OCI-LY3 (cell line): ENCODE measurements around the gene NRP1.

ENCODE experiments used
- H2AFZ ChIP-seq: fragments of 200-600, 300-600 bp; shearing (Covaris generic); 2 replicates; pipeline ENCODE4 v1.6.0; 2014; ENCODE audit warnings: antibody characterized with exemption, low read depth, low read length
- H3K27ac ChIP-seq: fragments of 200-600, 300-600 bp; sonication (generic); 2 replicates; pipeline ENCODE4 v1.5.1; 2014; ENCODE audit warnings: mild to moderate bottlenecking, low read length, moderate library complexity, mixed read lengths
- H3K27me3 ChIP-seq: fragments of 200-600, 300-600 bp; sonication (generic); 2 replicates; pipeline ENCODE4 v1.6.1; 2014; ENCODE audit warnings: low read depth, low read length, mixed read lengths
- H3K36me3 ChIP-seq: fragments of 200-600, 300-600 bp; sonication (generic); replicated peaks from 2 replicates; pipeline ENCODE3; 2014; ENCODE audit warnings: low read depth, low read length, mixed read lengths
- H3K4me1 ChIP-seq: fragments of 300-600, 200-600 bp; sonication (generic); 2 replicates; pipeline ENCODE4 v1.6.1; 2014; ENCODE audit warnings: low read length, mixed read lengths
- H3K4me2 ChIP-seq: fragments of 200-600, 300-600 bp; sonication (generic); 2 replicates; pipeline ENCODE4 v1.6.1; 2014; ENCODE audit warnings: low read length, mixed read lengths
- H3K4me3 ChIP-seq: fragments of 300-600, 200-600 bp; sonication (generic); 2 replicates; pipeline ENCODE4 v1.5.1; 2014; ENCODE audit warnings: antibody characterized with exemption, mild to moderate bottlenecking, low read length, moderate library complexity
- H3K79me2 ChIP-seq: fragments of 300-600, 200-600 bp; shearing (Covaris generic); 2 replicates; pipeline ENCODE4 v1.6.1; 2014; ENCODE audit warnings: mild to moderate bottlenecking, low read length, mixed read lengths
- H3K9ac ChIP-seq: fragments of 300-600, 200-600 bp; shearing (Covaris generic); 2 replicates; pipeline ENCODE4 v1.6.0; 2014; ENCODE audit warnings: mild to moderate bottlenecking, low read length, moderate library complexity
- H3K9me3 ChIP-seq: fragments of 200-600, 300-600 bp; shearing (Covaris generic); 2 replicates; pipeline ENCODE4 v1.6.1; 2014; ENCODE audit warnings: low read length, mixed read lengths; ENCODE audit not compliant: insufficient read depth
- H4K20me1 ChIP-seq: fragments of 200-600, 300-600 bp; sonication (generic); 2 replicates; pipeline ENCODE4 v1.6.1; 2016; ENCODE audit warnings: low read length, mixed read lengths; ENCODE audit not compliant: insufficient read depth
- EZH2phosphoT487 ChIP-seq: fragments of 200-600 bp; shearing (Covaris generic); IDR thresholded peaks from 2 replicates; pipeline ENCODE4 v1.6.1; 2018; ENCODE audit warnings: antibody characterized with exemption, mixed run types, low read depth
- TF ChIP-seq, protein P1 (sequence below): fragments of 200-600, 300-600 bp; sonication (generic); IDR thresholded peaks from 2 replicates; pipeline ENCODE4 v1.5.1; 2014; ENCODE audit warnings: antibody characterized with exemption, low read length, low read depth

The NRP1 gene

DNA sequence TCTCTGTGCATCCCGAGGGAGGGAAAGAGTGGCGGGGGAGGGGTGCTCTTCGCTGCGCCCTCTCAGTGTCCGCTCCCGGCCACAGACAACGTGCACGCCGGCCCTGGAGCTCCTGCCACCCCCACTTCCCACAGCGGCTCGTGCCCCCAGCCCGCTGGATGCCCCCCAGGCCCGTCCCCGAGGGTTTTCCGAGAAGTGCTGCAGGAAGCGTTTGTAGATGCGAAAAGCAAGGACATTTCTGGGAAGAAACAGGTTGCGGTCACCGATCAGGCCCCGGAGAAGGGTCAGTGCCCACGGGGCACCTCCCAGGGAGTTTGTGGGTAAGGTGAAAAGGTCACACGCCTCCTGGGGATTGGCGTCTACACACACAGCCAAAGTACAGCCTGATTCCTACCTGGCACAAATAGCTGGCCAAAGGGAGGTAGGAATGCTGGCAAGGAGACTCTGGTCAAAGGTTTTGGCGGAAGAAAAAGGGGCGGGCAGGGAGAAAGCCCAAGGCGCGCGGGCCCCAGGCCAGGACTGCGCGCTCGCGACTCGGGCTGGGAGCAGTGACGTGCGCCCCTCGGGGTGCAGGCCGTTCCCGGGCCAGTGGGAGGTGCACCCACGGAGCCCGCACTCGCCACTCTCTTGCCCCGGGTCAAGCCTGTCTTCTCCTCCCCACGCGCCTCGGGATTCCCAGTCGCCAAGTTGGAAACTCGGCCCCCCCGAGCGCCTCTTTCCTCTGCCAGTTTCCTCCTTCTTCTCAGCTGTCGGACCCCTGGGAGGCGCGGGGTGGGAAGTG is 1.5 kb upstream of the NRP1 start:
- no peaks in the 10 kb centered on the region for H3K79me2 ChIP-seq
- TF ChIP-seq, protein P1, sequence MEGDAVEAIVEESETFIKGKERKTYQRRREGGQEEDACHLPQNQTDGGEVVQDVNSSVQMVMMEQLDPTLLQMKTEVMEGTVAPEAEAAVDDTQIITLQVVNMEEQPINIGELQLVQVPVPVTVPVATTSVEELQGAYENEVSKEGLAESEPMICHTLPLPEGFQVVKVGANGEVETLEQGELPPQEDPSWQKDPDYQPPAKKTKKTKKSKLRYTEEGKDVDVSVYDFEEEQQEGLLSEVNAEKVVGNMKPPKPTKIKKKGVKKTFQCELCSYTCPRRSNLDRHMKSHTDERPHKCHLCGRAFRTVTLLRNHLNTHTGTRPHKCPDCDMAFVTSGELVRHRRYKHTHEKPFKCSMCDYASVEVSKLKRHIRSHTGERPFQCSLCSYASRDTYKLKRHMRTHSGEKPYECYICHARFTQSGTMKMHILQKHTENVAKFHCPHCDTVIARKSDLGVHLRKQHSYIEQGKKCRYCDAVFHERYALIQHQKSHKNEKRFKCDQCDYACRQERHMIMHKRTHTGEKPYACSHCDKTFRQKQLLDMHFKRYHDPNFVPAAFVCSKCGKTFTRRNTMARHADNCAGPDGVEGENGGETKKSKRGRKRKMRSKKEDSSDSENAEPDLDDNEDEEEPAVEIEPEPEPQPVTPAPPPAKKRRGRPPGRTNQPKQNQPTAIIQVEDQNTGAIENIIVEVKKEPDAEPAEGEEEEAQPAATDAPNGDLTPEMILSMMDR = no peak
- no peak for TF ChIP-seq EZH2phosphoT487
- H3K9ac ChIP-seq = no peak overlapping the region
- no peaks in the 10 kb centered on the region for H3K36me3 ChIP-seq
- no peaks in the 10 kb centered on the region for H3K9me3 ChIP-seq
- H3K27me3 ChIP-seq = no peaks in the 10 kb centered on the region
- H4K20me1 ChIP-seq = no peaks in the 10 kb centered on the region
- H2AFZ ChIP-seq = no peak overlapping the region
- H3K4me1 ChIP-seq = no peaks in the 10 kb centered on the region
- H3K4me2 ChIP-seq = no peak overlapping the region
- H3K4me3 ChIP-seq = no peak overlapping the region
- no peak overlapping the region for H3K27ac ChIP-seq

DNA sequence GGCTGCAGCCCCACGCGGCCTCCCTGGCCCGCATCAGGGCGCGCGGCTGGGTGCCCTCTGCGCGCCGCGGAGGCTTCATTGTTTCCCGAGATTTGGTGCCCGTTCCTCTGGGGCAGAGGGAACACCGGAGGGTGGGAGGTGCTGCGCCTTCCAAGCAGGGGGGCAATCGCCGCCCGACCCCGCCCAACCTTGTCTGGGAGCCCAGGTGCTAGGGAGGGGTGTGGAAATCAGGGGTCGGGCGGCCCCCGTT is 1.0 kb upstream of the NRP1 start:
- Histone ChIP-seq H3K4me2 (no peak overlapping the region), H3K27me3 (no peaks in the 10 kb centered on the region), H3K36me3 (no peaks in the 10 kb centered on the region), H2AFZ (no peak overlapping the region), H3K9ac (no peak overlapping the region), H3K79me2 (no peaks in the 10 kb centered on the region), H3K4me1 (no peaks in the 10 kb centered on the region), H3K9me3 (no peaks in the 10 kb centered on the region), H3K27ac (no peak overlapping the region), H3K4me3 (no peak overlapping the region), H4K20me1 (no peaks in the 10 kb centered on the region)
- TF ChIP-seq, protein P1 = no peak
- no peak for TF ChIP-seq EZH2phosphoT487

DNA sequence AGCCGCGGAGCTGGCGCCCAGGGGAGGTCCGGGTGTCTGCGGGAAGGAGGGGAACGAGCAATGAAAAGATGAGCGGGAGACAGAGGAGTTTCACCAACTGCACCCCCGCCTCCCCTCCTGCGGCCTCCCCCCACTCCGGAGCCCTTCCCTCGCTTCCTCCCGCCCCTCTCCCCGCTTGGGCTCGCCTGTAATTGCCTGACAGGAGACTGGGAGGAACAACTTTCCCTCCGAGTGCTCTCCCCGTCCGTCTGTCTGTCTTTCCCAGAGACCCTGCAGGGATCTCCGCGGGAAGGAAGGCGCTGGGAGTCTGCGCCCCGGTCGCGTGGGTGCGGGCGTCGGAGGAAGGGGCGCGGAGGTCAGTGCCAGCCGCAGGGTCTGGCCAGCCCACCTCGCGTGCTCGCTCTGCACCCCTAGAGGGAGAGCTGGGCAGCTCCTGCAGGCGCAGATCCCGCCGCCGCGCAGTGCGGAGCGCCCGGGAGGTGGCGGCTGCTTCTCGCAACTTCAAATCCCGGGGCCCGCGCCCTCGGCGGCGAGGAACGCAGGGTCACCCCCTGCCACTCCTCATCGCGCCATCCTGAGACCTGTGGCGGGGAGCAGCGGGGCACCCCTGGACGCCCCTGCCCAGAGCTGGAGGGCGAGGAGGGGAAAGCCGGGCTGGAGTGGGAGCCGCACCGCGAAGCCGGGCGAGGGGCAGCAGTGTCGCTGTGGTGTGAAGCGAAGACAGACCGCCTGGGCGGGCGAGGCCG is 511 bp upstream of the NRP1 start:
- no peaks in the 10 kb centered on the region for H3K27me3 ChIP-seq
- H3K27ac ChIP-seq = no peak overlapping the region
- H3K79me2 ChIP-seq = no peaks in the 10 kb centered on the region
- H2AFZ ChIP-seq = no peak overlapping the region
- H3K4me1 ChIP-seq = no peaks in the 10 kb centered on the region
- no peaks in the 10 kb centered on the region for H4K20me1 ChIP-seq
- H3K4me2 ChIP-seq = no peak overlapping the region
- no peak overlapping the region for H3K9ac ChIP-seq
- no peaks in the 10 kb centered on the region for H3K9me3 ChIP-seq
- H3K36me3 ChIP-seq = no peaks in the 10 kb centered on the region
- TF ChIP-seq EZH2phosphoT487 = no peak
- no peak overlapping the region for H3K4me3 ChIP-seq

DNA sequence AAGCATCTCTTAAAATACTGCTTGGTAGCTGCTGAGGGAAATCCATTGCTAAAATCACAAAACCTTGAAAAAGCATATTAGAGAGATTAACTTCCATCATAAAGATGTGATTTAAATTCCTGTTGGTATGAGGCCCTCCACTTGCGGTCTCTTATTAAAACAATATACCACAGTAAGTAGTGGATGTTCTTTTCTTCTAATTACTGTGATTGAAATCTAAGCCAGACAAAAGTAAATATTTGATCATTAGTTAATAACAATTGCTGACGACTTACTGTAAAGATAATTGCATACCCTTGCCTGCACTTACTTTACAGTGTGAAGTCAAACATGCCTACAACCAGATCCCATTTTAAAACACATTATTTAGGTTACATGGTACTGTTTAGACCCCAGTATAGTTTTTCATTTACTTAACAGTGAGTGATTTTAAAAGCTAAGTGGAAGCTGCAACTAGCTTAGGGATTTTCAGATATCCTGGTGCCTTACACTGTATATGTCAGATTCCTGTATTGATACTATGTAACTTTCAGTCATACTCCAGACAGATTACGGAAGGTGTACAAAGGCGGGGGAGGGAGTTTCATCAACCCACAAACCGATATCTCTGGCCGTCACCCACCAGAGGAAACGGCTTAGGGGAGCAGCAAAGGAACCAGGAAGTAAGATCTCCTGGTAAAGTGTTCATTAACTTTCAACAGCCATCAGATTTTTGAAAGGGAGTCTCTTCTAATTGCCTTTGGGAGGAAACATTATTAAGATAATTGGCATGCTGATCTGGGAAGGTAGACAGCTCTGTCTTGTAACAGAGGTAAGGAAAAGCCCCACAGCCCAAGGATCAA is 986 bp downstream of the NRP1 start:
- no peak overlapping the region for H3K4me3 ChIP-seq
- H3K27me3 ChIP-seq = no peaks in the 10 kb centered on the region
- H3K79me2 ChIP-seq = no peaks in the 10 kb centered on the region
- no peak overlapping the region for H3K27ac ChIP-seq
- H3K4me1 ChIP-seq = no peaks in the 10 kb centered on the region
- no peaks in the 10 kb centered on the region for H3K36me3 ChIP-seq
- H3K4me2 ChIP-seq = no peak overlapping the region
- H2AFZ ChIP-seq = no peak overlapping the region
- no peaks in the 10 kb centered on the region for H3K9me3 ChIP-seq
- no peak overlapping the region for H3K9ac ChIP-seq
- no peaks in the 10 kb centered on the region for H4K20me1 ChIP-seq
- TF ChIP-seq, protein P1 = no peak
- no peak for TF ChIP-seq EZH2phosphoT487
